WI38 (cell line): ENCODE results near the gene HBP1.
"Not testable (repeated sequence)": the region's sequence is repeated elsewhere in the genome, so short reads cannot be mapped to it uniquely, and the experiment has no call there.

ENCODE experiments used
- H3K4me3 ChIP-seq: 2 replicates; pipeline ENCODE4 v1.5.1; 2011; ENCODE audit warnings: low read depth, mild to moderate bottlenecking, control low read depth, low read length
- TF ChIP-seq, protein P1 (sequence below): IDR thresholded peaks from 2 replicates; pipeline ENCODE4 v1.5.1; 2012; ENCODE audit warnings: low read depth, mild to moderate bottlenecking, control low read depth, low read length

Gene HBP1

DNA sequence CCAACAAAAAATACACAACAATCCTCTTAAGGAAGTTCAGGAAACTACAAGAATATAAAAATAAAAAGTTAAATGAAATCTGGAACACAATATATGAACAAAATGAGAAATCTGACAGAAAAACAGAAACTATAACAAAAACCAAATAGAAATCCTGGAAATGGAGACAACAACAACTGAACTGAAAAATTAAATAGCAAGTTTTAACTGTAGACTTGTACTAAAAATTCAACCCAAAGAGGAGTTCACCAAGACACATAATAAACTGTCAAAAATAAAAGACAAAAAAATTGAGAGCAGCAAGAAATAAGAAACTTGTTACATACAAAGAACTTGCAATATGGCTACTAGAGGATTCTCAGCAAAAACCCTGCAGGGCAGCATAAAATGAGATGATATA lies 45.1 kb downstream of the HBP1 start:
- H3K4me3 ChIP-seq, result no peak overlapping the region
- TF ChIP-seq, protein P1, sequence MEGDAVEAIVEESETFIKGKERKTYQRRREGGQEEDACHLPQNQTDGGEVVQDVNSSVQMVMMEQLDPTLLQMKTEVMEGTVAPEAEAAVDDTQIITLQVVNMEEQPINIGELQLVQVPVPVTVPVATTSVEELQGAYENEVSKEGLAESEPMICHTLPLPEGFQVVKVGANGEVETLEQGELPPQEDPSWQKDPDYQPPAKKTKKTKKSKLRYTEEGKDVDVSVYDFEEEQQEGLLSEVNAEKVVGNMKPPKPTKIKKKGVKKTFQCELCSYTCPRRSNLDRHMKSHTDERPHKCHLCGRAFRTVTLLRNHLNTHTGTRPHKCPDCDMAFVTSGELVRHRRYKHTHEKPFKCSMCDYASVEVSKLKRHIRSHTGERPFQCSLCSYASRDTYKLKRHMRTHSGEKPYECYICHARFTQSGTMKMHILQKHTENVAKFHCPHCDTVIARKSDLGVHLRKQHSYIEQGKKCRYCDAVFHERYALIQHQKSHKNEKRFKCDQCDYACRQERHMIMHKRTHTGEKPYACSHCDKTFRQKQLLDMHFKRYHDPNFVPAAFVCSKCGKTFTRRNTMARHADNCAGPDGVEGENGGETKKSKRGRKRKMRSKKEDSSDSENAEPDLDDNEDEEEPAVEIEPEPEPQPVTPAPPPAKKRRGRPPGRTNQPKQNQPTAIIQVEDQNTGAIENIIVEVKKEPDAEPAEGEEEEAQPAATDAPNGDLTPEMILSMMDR, result no peak

DNA sequence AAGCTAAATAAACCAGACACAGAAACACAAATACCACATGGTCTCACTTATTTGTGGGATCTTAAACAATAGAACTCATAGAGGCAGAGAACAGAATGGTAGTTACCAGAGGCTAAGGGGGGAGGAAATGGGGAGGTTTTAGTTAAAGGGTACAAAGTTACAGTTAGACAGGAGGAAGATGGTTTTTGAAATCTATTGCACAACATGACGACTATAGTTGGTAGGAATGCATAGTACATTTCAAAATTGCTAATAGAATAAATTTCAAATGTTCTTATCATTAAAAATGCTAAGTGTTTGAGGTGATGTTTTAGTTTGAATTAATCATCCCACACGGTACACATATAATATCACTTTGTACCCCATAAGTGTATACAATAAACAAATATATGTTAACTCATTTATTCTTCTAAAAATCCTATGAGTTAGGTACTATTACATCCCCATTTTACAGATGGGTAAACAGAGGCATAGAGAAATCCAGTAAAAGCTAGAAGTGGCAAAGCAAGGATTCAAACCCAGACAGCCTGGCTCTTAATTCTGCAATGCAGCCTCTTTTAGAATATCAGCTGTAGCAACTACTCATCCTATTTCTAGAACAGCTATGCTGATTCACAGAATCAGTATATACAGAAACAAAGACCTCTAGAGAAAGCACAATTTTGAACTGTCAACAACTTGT lies 50.9 kb downstream of the HBP1 start:
- TF ChIP-seq, protein P1, result no peak
- no peak overlapping the region for H3K4me3 ChIP-seq

DNA sequence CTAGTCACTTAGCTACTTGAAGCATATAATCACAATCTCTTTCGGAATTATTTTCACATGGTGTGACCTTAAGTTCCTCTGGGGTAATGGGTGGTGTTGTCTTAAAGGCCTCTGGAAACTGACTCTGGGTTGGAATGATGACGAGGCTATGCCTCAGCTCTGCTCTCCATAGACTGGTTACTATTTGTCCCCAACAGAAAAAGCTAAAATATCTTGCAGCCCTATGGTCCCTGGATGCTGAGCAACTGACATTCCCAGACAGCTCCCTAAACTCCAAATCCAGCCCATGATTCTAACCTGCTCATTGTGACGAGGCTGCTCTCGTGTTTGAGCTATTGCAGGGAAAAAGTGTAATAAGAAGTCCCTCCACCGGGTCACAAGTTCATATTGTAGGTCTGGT lies 51.6 kb downstream of the HBP1 start:
- TF ChIP-seq, protein P1, result no peak
- no peak overlapping the region for H3K4me3 ChIP-seq

DNA sequence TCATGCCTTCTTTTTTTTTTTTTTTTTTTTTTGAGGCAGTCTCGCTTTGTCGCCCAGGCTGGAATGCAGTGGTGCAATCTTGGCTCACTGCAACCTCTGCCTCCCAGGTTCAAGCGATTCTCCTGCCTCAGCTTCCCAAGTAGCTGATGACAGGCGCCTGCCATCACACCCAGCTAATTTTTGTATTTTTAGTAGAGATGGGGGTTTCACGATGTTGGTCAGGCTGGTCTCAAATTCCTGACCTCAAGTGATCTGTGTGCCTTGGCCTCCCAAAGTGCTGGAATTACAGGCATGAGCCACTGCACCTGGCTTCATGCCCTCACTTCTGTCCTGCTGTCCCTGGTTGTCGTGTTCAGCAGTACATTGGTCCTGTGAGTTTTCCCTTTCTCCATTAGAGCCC lies 52.0 kb downstream of the HBP1 start:
- not testable (repeated sequence) for H3K4me3 ChIP-seq

DNA sequence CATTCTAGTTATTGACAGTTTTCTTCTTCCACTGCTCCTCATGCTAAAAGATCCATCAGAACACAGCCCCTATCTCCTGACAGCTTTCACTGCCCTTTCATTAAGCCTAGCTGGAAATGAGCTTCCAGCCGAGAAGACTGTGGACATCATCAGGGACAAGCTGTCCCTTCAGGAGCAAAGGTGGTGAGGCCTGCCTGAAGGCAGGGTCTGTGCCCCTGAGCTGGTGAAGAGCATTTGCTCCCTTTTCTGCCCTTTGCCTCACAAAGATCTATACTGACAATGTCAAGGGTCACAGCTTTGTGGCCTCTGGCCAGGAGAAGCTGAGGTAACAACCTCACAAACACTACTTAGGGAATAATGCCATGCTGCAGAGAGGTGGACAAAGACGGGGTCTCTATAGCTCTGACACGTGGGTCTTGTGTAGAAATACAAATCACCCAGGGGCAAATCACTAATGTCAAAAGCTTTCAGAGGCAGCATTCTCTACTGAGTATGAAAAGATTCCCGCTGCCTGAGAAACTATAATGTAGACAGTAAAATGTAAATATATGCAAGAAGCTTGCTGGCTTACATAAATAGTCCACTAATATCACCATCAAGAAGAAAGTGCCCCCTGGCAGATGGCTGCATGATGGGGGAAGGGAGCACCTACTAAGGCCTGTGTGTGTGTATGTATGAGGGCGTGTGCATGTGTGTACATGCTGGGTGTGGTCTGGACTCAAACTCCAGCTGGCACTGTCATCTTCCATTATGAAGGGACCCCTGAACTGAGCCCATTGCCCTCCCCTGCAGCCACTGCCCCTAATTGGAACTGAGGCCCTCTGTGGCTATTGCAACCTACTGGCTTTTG lies 55.8 kb downstream of the HBP1 start:
- H3K4me3 ChIP-seq, result no peak overlapping the region
- TF ChIP-seq, protein P1, result no peak

DNA sequence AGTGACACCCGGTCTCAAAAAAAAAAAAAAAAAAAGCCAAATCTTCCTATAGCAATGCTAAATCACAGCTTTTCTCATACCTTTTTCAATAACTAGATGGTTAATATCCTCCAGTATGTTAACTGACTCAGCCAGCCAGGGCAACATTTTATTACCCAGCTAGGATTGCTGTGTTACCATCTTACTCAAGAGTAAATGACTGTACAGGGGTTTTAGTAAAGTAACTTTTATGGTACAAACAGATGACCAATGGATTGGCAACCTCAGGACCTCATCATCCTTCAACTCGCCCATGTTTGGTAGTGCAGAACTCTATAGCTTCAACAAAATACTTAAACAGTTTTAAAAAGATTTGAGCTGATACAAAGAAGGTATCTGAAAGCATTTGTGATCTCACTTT lies 59.5 kb downstream of the HBP1 start:
- no peak overlapping the region for H3K4me3 ChIP-seq
- TF ChIP-seq, protein P1, result no peak

DNA sequence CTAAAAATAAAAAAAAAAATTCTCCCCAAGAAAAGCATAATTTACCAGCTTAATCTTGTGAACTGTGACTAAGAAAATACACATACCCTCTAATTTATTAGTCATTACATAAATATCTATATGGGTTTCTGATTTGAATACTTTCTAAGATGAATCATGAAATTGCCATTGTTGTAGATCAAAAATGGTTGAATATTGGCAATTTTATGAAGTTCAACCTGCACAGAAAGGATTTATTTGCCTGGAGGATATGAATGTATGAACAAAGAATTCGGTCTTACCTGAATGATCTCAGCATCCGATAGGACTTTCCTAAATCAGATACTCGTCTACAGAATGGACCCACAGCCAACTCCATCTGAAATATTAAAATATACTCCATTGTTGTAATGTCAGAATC lies 61.5 kb downstream of the HBP1 start:
- H3K4me3 ChIP-seq, result no peak overlapping the region
- TF ChIP-seq, protein P1, result no peak
